Activated naive CD8-positive, alpha-beta T cell treated with anti-CD3 and anti-CD28 coated beads, Interleukin-2, amount 50 U/mL, for 24 hours (primary cell): ENCODE data around the gene HDAC3.

Experiments used
- ATAC-seq: fragments of 150-1000 bp; cut with Tn5 transposase; one replicate; pipeline ENCODE4 v1.10.0; 2021
- DNase-seq: peaks from one replicate; pipeline ENCODE4 v3.0.0; 2021
- H3K27ac Mint-ChIP-seq: one replicate; pipeline ENCODE4 v1.8.0; 2021; ENCODE audit warnings: mild to moderate bottlenecking, mixed read lengths
- H3K27me3 Mint-ChIP-seq: one replicate; pipeline ENCODE4 v1.8.0; 2021; ENCODE audit warnings: mixed read lengths
- H3K36me3 Mint-ChIP-seq: one replicate; pipeline ENCODE4 v1.8.0; 2021; ENCODE audit warnings: low read depth, mixed read lengths
- H3K4me1 Mint-ChIP-seq: one replicate; pipeline ENCODE4 v1.8.0; 2021; ENCODE audit warnings: mixed read lengths
- H3K4me3 Mint-ChIP-seq: one replicate; pipeline ENCODE4 v1.8.0; 2021; ENCODE audit warnings: mild to moderate bottlenecking, moderate library complexity, mixed read lengths
- H3K9me3 Mint-ChIP-seq: one replicate; pipeline ENCODE4 v1.8.0; 2021; ENCODE audit warnings: mixed read lengths

HDAC3 gene

DNA sequence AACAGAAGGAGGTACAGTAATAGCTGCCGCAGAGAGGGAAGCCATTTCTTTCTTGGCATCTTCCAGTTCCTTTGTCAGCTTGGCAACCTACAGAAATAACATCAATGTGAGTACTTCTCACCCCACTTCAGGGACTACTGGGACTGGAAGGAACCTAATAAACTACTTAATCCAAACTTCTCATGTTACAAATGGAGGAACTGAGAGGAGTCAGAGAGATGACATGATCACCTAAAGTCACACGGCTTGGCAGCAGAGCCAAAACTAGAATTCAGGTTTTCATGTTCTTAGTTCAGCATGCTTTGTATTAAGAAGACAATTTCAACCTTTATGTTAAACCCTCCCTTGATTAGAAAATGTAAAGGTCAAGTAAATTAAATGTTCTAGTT is 62.5 kb downstream of the HDAC3 start:
- Mint-ChIP-seq H3K36me3 (peaks cover 72% of the 10 kb centered on the region), H3K9me3 (no peaks in the 10 kb centered on the region), H3K4me1 (no peaks in the 10 kb centered on the region), H3K27ac (no peak overlapping the region), H3K27me3 (no peaks in the 10 kb centered on the region), H3K4me3 (no peak overlapping the region)
- ATAC-seq, result no peak
- no peak for DNase-seq

DNA sequence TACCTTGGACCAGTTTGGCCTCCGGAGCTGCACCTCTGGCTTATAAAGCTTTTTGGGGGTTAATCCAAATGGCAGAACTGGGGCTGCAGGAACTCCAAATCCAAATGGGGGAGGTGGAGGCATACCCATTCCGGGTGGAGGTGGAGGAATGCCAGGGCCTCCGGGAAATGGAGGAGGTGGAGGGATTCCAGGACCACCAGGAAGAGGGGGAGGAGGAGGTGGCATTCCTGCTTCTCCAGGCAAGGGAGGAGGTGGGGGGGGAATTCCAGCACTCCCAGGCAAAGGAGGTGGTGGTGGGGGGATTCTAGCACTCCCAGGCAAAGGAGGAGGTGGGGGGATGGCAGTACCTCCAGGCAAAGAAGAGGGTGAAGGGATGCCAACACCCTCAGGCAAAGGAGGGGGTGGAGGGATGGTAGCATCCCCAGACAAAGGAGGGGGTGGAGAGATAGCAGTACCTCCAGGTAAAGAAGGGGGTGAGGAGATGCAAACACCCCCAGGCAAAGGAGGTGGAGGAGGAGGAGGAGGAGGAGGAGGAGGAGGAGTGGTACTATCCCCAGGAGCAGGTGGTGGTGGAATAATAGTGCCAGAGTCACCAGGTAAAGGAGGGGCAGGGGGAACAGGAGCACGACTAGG is 63.0 kb downstream of the HDAC3 start:
- Mint-ChIP-seq H3K4me1 (no peaks in the 10 kb centered on the region), H3K27me3 (no peaks in the 10 kb centered on the region), H3K9me3 (no peaks in the 10 kb centered on the region), H3K36me3 (peaks cover 71% of the 10 kb centered on the region), H3K27ac (no peak overlapping the region), H3K4me3 (no peak overlapping the region)
- ATAC-seq, result no peak
- no peak for DNase-seq
